A549 (cell line): ENCODE data around the gene MFAP4. TPM values are rescaled to one million over a fixed set of nuclear protein-coding genes. Genes with fewer than 3 reads are reported as not detected.

Experiments
- ATAC-seq, 2 experiments: fragments of 200-7000 bp in 1 of 2; fragments of >200 bp in 1 of 2; cut with Nextera tagmentation in 1 of 2; cut with Tn5 transposase in 1 of 2; 3 replicates each; pipeline versions ENCODE4 v1.8.0 to v1.9.1; 2018 to 2020; ENCODE audit warnings: mild to moderate bottlenecking in 1 of 2, moderate library complexity in 1 of 2
- CTCF ChIA-PET: fragments of 300-600 bp; sonication (Branson Sonifier 250); formaldehyde crosslinking; extraction: SDS; loops from one replicate; lab custom pipeline; 2021; ENCODE audit warnings: antibody characterized with exemption, inconsistent platforms; lab: Yijun Ruan, JAX
- POLR2A ChIA-PET: fragments of 350-600 bp; formaldehyde crosslinking; extraction: SDS; loops from one replicate; lab custom pipeline; 2021; ENCODE audit warnings: antibody characterized with exemption, inconsistent platforms; lab: Yijun Ruan, JAX
- DNase-seq, 2 experiments: peaks; one replicate each; pipeline versions ENCODE4 v3.0.0 to v3.0.0-alpha.2; 2011 to 2016; ENCODE audit warnings: low read depth in 1 of 2, low spot score in 1 of 2
- FAIRE-seq: peaks from 2 replicates; lab custom pipeline; 2011; peaks lifted over from hg19 to GRCh38; lab: Jason Lieb, UNC
- H3K27ac ChIP-seq, 2 experiments: fragments of >200 bp; sonication (Bioruptor Twin); formaldehyde crosslinking; 3 replicates each; pipeline ENCODE4 v1.5.1; 2016 to 2017
- H3K4me1 ChIP-seq: fragments of >200 bp; sonication (Bioruptor Twin); formaldehyde crosslinking; 3 replicates; pipeline ENCODE4 v1.6.1; 2016
- H3K4me2 ChIP-seq: fragments of >200 bp; sonication (Bioruptor Twin); formaldehyde crosslinking; 3 replicates; pipeline ENCODE4 v1.6.1; 2016
- H3K4me3 ChIP-seq: fragments of >200 bp; sonication (Bioruptor Twin); formaldehyde crosslinking; 3 replicates; pipeline ENCODE4 v1.5.1; 2016
- H3K9me3 ChIP-seq: fragments of >200 bp; sonication (Bioruptor Twin); formaldehyde crosslinking; 3 replicates; pipeline ENCODE4 v1.6.1; 2016
- BCL3 ChIP-seq: fragments of >200 bp; sonication (Bioruptor Twin); formaldehyde crosslinking; IDR thresholded peaks from 3 replicates; pipeline ENCODE4 v1.6.1; 2016
- CEBPB ChIP-seq, 2 experiments: fragments of >200 bp in 1 of 2; sonication (Bioruptor Twin) in 1 of 2; formaldehyde crosslinking in 1 of 2; IDR thresholded peaks; 2 replicates each; pipeline ENCODE4 v1.6.1; 2012 to 2016
- CHD2 ChIP-seq: fragments of 150-350 bp; IDR thresholded peaks from 2 replicates; pipeline ENCODE4 v1.6.1; 2014; ENCODE audit warnings: low read length; ENCODE audit not compliant: partially characterized antibody
- E2F6 ChIP-seq: IDR thresholded peaks from 2 replicates; pipeline ENCODE4 v1.6.1; 2012; ENCODE audit warnings: low read depth, borderline replicate concordance
- FOSB ChIP-seq: fragments of 250-450 bp; sonication (Bioruptor Pico); IDR thresholded peaks from 2 replicates; pipeline ENCODE4 v1.5.0; 2020; ENCODE audit warnings: mild to moderate bottlenecking, moderate library complexity
- FOXS1 ChIP-seq: fragments of 250-450 bp; sonication (Bioruptor Pico); IDR thresholded peaks from 2 replicates; pipeline ENCODE4 v1.5.0; 2020; ENCODE audit warnings: mild to moderate bottlenecking, moderate library complexity
- GATA3 ChIP-seq: IDR thresholded peaks from 2 replicates; pipeline ENCODE4 v1.6.1; 2012; ENCODE audit warnings: borderline replicate concordance
- HMGXB4 ChIP-seq: fragments of 250-450 bp; sonication (Bioruptor Pico); IDR thresholded peaks from 2 replicates; pipeline ENCODE4 v1.5.0; 2021; ENCODE audit warnings: mild to moderate bottlenecking, moderate library complexity, borderline replicate concordance
- HOXA7 ChIP-seq: fragments of 250-450 bp; sonication (Bioruptor Pico); IDR thresholded peaks from 2 replicates; pipeline ENCODE4 v1.5.0; 2020; ENCODE audit warnings: mild to moderate bottlenecking, moderate library complexity
- HOXB5 ChIP-seq: fragments of 250-450 bp; sonication (Bioruptor Pico); IDR thresholded peaks from 2 replicates; pipeline ENCODE4 v1.5.0; 2020; ENCODE audit warnings: mild to moderate bottlenecking, moderate library complexity
- JUN ChIP-seq, 2 experiments: fragments of >200 bp; sonication (Bioruptor Twin); formaldehyde crosslinking; IDR thresholded peaks; 2 replicates in 1 of 2; 3 replicates in 1 of 2; pipeline ENCODE4 v1.6.1; 2016 to 2017
- MAFK ChIP-seq: fragments of 450-650 bp; IDR thresholded peaks from 2 replicates; pipeline ENCODE4 v1.6.1; 2014; ENCODE audit not compliant: partially characterized antibody
- MAZ ChIP-seq: fragments of 150-350 bp; IDR thresholded peaks from 2 replicates; pipeline ENCODE4 v1.6.1; 2014; ENCODE audit warnings: antibody characterized with exemption, low read depth, low read length, borderline replicate concordance
- MYC ChIP-seq: IDR thresholded peaks from 2 replicates; pipeline ENCODE4 v1.6.1; 2012; ENCODE audit warnings: mild to moderate bottlenecking, inconsistent platforms, low read length, improper control_type of control experiment, borderline replicate concordance
- NFE2L2 ChIP-seq: fragments of 150-350 bp; conservative IDR thresholded peaks from 2 replicates; pipeline ENCODE4 v1.6.1; 2014; ENCODE audit warnings: low read length
- NR3C1 ChIP-seq: fragments of >200 bp; sonication (Bioruptor Twin); formaldehyde crosslinking; IDR thresholded peaks from 3 replicates; pipeline ENCODE4 v1.6.1; 2017
- RAD21 ChIP-seq, 2 experiments: fragments of >200 bp in 1 of 2; sonication (Bioruptor Twin) in 1 of 2; formaldehyde crosslinking in 1 of 2; IDR thresholded peaks in 1 of 2; conservative IDR thresholded peaks in 1 of 2; 2 replicates in 1 of 2; 3 replicates in 1 of 2; pipeline ENCODE4 v1.6.1; 2012 to 2018; ENCODE audit warnings: inconsistent platforms in 1 of 2
- RCOR1 ChIP-seq: fragments of 150-350 bp; IDR thresholded peaks from 2 replicates; pipeline ENCODE4 v1.6.1; 2014; ENCODE audit warnings: antibody characterized with exemption, low read length, low read depth
- RFX5 ChIP-seq: fragments of 450-650 bp; IDR thresholded peaks from 2 replicates; pipeline ENCODE4 v1.7.1; 2014; ENCODE audit warnings: antibody characterized with exemption, mild to moderate bottlenecking, moderate library complexity
- SMC3 ChIP-seq: fragments of >200 bp; sonication (Bioruptor Twin); formaldehyde crosslinking; IDR thresholded peaks from 3 replicates; pipeline ENCODE4 v1.6.1; 2018; ENCODE audit warnings: inconsistent platforms
- TFCP2L1 ChIP-seq: fragments of 250-450 bp; sonication (Bioruptor Pico); IDR thresholded peaks from 2 replicates; pipeline ENCODE4 v1.5.0; 2021; ENCODE audit warnings: mild to moderate bottlenecking
- TP53 ChIP-seq: fragments of 250-450 bp; sonication (Bioruptor Pico); IDR thresholded peaks from 2 replicates; pipeline ENCODE4 v1.5.0; 2021; ENCODE audit warnings: mild to moderate bottlenecking, moderate library complexity
- USF2 ChIP-seq: fragments of 450-650 bp; IDR thresholded peaks from 2 replicates; pipeline ENCODE4 v1.6.1; 2014; ENCODE audit warnings: antibody characterized with exemption
- ZFP36 ChIP-seq: fragments of 450-650 bp; IDR thresholded peaks from 2 replicates; pipeline ENCODE4 v1.6.1; 2014; ENCODE audit warnings: borderline replicate concordance; ENCODE audit not compliant: partially characterized antibody
- WGBS: methylation state at CpG from one replicate; pipeline ENCODE4 v1.1.6; 2017; ENCODE audit errors: missing lambda C conversion rate; 5-methylcytosine and 5-hydroxymethylcytosine counted together
- polyA plus RNA-seq, 4 experiments: library from polyadenylated mRNA; depleted of rRNA in 3 of 4; stranded (reverse); fragments of >200 nt; fragmentation: RNase III in 1 of 4; extraction: RNeasy Plus Mini Kit Qiagen cat#74134 plus additional on column Dnase treatment in 1 of 4; gene quantifications; 2 replicates in 3 of 4; 3 replicates in 1 of 4; pipeline ENCODE4 v1.2.3, GENCODE V29; 2011 to 2017

The MFAP4 gene
- polyA plus RNA-seq, 2 of the 4 experiments (the other 2 are of a cell fraction), result 0.13 TPM; not detected in 1

- no peak overlapping the region for H3K27ac ChIP-seq
- H3K4me1 ChIP-seq, result peaks cover 23% of the 10 kb centered on the region
- TF ChIP-seq MYC (no peak), MAZ (no peak), NR3C1 (no peak), FOSB (CRISPR knock-in tag) (no peak), JUN (IDR thresholded peaks at IDR 0.05) (no peak), CEBPB (IDR thresholded peaks at IDR 0.05) (no peak), E2F6 (no peak), MAFK (no peak), HOXB5 (CRISPR knock-in tag) (no peak), RAD21 (conservative IDR thresholded peaks at IDR 0.05 in 1 of 2, IDR thresholded peaks at IDR 0.05 in 1 of 2) (no peak), NFE2L2 (no peak), USF2 (no peak), TFCP2L1 (CRISPR knock-in tag) (no peak), GATA3 (no peak)
- no peak for FAIRE-seq
- ATAC-seq, result no peak
- no peak overlapping the region for H3K4me3 ChIP-seq
- ChIA-PET POLR2A (no interaction called here), CTCF (interaction anchor here (0.8 to 12.3 kb wide), 3 partner anchors 8 to 395 kb away, joined by 3 to 148 read pairs (median 5); partner anchors contain the start of gene B9D1)
- no peak overlapping the region for H3K4me2 ChIP-seq
- no peaks in the 10 kb centered on the region for H3K9me3 ChIP-seq
- DNase-seq, result no peak
- 88% methylated on average over 12 of the region's 12 CpGs for WGBS
These were observed 14.6 kb downstream of the MFAP4 start for GRCh38 chr17:19372439-19372838.

GRCh38 chr17:19372011-19372370 lies 15.0 kb downstream of the MFAP4 start:
- ChIA-PET POLR2A (no interaction called here), CTCF (interaction anchor here (0.8 to 12.3 kb wide), 3 partner anchors 8 to 395 kb away, joined by 3 to 148 read pairs (median 5); partner anchors contain the start of gene B9D1)
- 73% methylated on average over 9 of the region's 9 CpGs for WGBS
- FAIRE-seq, result no peak
- Histone ChIP-seq H3K27ac (no peak overlapping the region), H3K4me3 (no peak overlapping the region), H3K9me3 (no peaks in the 10 kb centered on the region), H3K4me2 (no peak overlapping the region), H3K4me1 (peaks cover 23% of the 10 kb centered on the region)
- no peak for TF ChIP-seq TFCP2L1 (CRISPR knock-in tag)
- TF ChIP-seq FOXS1 (CRISPR knock-in tag), result no peak
- TF ChIP-seq HMGXB4 (CRISPR knock-in tag), result no peak
- no peak for TF ChIP-seq RFX5
- no peak for ATAC-seq
- DNase-seq, result no peak

GRCh38 chr17:19371259-19372010 lies 15.6 kb downstream of the MFAP4 start:
- Histone ChIP-seq H3K9me3 (no peaks in the 10 kb centered on the region), H3K27ac (no peak overlapping the region), H3K4me3 (no peak overlapping the region), H3K4me2 (no peak overlapping the region), H3K4me1 (peaks cover 18% of the 10 kb centered on the region)
- TF ChIP-seq CHD2 (no peak), HOXA7 (CRISPR knock-in tag) (no peak), TP53 (no peak), NFE2L2 (no peak), RAD21 (conservative IDR thresholded peaks at IDR 0.05 in 1 of 2, IDR thresholded peaks at IDR 0.05 in 1 of 2) (no peak), SMC3 (no peak), ZFP36 (no peak), USF2 (no peak), BCL3 (no peak), RCOR1 (no peak)
- ATAC-seq (no peak), DNase-seq (no peak), FAIRE-seq (no peak)
- ChIA-PET CTCF (interaction anchor here (0.8 to 12.3 kb wide), 4 partner anchors 7 to 396 kb away, joined by 3 to 148 read pairs (median 26); partner anchors contain the start of gene B9D1), POLR2A (no interaction called here)
- 89% methylated on average over 7 of the region's 7 CpGs for WGBS
